ELF-1 (cell line): ENCODE results near the gene MYO3B.
"Not testable (repeated sequence)": the region's sequence is repeated elsewhere in the genome, so short reads cannot be mapped to it uniquely, and the experiment has no call there.

Source experiments
- DNase-seq: peaks from one replicate; pipeline ENCODE4 v3.0.0-alpha.2; 2016; ENCODE audit warnings: low read depth, low spot score

MYO3B gene

GRCh38 chr2:170465241-170465640 is 287.3 kb downstream of the MYO3B start:
- no peak for DNase-seq

GRCh38 chr2:170466632-170467031 is 288.7 kb downstream of the MYO3B start:
- DNase-seq = no peak

- DNase-seq = no peak
These were observed 289.8 kb downstream of the MYO3B start for GRCh38 chr2:170467568-170468422.

- DNase-seq = no peak
These were observed 290.6 kb downstream of the MYO3B start for GRCh38 chr2:170468557-170468956.

- not testable (repeated sequence) for DNase-seq
These were observed 294.6 kb downstream of the MYO3B start for GRCh38 chr2:170472498-170472897.

GRCh38 chr2:170475878-170476277 is 297.9 kb downstream of the MYO3B start:
- peak; percentile 74 for DNase-seq

GRCh38 chr2:170477630-170478029 is 299.7 kb downstream of the MYO3B start:
- no peak for DNase-seq

GRCh38 chr2:170481201-170481600 is 303.3 kb downstream of the MYO3B start:
- DNase-seq = no peak

- DNase-seq = no peak
These were observed 306.6 kb downstream of the MYO3B start for GRCh38 chr2:170484552-170484951.

GRCh38 chr2:170485254-170486026 is 307.5 kb downstream of the MYO3B start:
- no peak for DNase-seq

- no peak for DNase-seq
These were observed 308.8 kb downstream of the MYO3B start for GRCh38 chr2:170486730-170487129.

GRCh38 chr2:170488807-170489206 is 310.9 kb downstream of the MYO3B start:
- no peak for DNase-seq

- DNase-seq = no peak
These were observed 314.1 kb downstream of the MYO3B start for GRCh38 chr2:170492010-170492409.

GRCh38 chr2:170493426-170494097 is 315.6 kb downstream of the MYO3B start:
- no peak for DNase-seq

- no peak for DNase-seq
These were observed 317.9 kb downstream of the MYO3B start for GRCh38 chr2:170495896-170496295.

- DNase-seq = no peak
These were observed 320.7 kb downstream of the MYO3B start for GRCh38 chr2:170498619-170499018.

GRCh38 chr2:170500104-170500503 is 322.2 kb downstream of the MYO3B start:
- DNase-seq = no peak

GRCh38 chr2:170500770-170501169 is 322.8 kb downstream of the MYO3B start:
- DNase-seq = no peak

- DNase-seq = no peak
These were observed 323.6 kb downstream of the MYO3B start for GRCh38 chr2:170501421-170502043.

GRCh38 chr2:170502361-170503130 is 324.6 kb downstream of the MYO3B start:
- peak; percentile 58 for DNase-seq

GRCh38 chr2:170503563-170503962 is 325.6 kb downstream of the MYO3B start:
- peak; percentile 26 for DNase-seq
